GM21619 (cell line): ENCODE results near the gene RAB1B.
"Not testable (repeated sequence)": the region's sequence is repeated elsewhere in the genome, so short reads cannot be mapped to it uniquely, and the experiment has no call there.

Source experiments
- ATAC-seq: cut with Tn5 transposase; IDR thresholded peaks from one replicate; pipeline ENCODE4 v1.9.1; 2021; ENCODE audit not compliant: unreplicated experiment

The RAB1B gene

GRCh38 chr11:66294626-66295620 lies 26.5 kb downstream of the RAB1B start:
- ATAC-seq: no peak

GRCh38 chr11:66297610-66298009 lies 29.2 kb downstream of the RAB1B start:
- no peak for ATAC-seq

GRCh38 chr11:66299186-66299585 lies 30.7 kb downstream of the RAB1B start:
- ATAC-seq: no peak

GRCh38 chr11:66302656-66303055 lies 34.2 kb downstream of the RAB1B start:
- ATAC-seq: no peak

GRCh38 chr11:66309475-66309874 lies 41.0 kb downstream of the RAB1B start:
- no peak for ATAC-seq

- ATAC-seq: no peak
These were observed 41.9 kb downstream of the RAB1B start for GRCh38 chr11:66310324-66310723.

GRCh38 chr11:66310803-66311440 lies 42.5 kb downstream of the RAB1B start:
- not testable (repeated sequence) for ATAC-seq

GRCh38 chr11:66311470-66311964 lies 43.1 kb downstream of the RAB1B start:
- peak; percentile 2 for ATAC-seq

GRCh38 chr11:66311965-66312548 lies 43.6 kb downstream of the RAB1B start:
- ATAC-seq: peak; percentile 67

GRCh38 chr11:66312549-66313320 lies 44.3 kb downstream of the RAB1B start:
- ATAC-seq: peak; percentile 63

- ATAC-seq: no peak
These were observed 45.1 kb downstream of the RAB1B start for GRCh38 chr11:66313321-66314185.

GRCh38 chr11:66314186-66314501 lies 45.7 kb downstream of the RAB1B start:
- no peak for ATAC-seq

- ATAC-seq: no peak
These were observed 46.4 kb downstream of the RAB1B start for GRCh38 chr11:66314561-66315497.

GRCh38 chr11:66315498-66315885 lies 47.1 kb downstream of the RAB1B start:
- no peak for ATAC-seq

GRCh38 chr11:66315921-66316811 lies 47.7 kb downstream of the RAB1B start:
- no peak for ATAC-seq

GRCh38 chr11:66316849-66317251 lies 48.4 kb downstream of the RAB1B start, which contains the start of gene CD248:
TSS of gene CD248 (minus strand) at chr11:66317044. CDS start at chr11:66317027, 17 bp downstream.
- ATAC-seq: no peak

- no peak for ATAC-seq
These were observed 48.9 kb downstream of the RAB1B start for GRCh38 chr11:66317322-66317722.
